ENCODE data around the gene KRT79. TPM values are rescaled to one million over a fixed set of nuclear protein-coding genes. Genes with fewer than 3 reads are reported as not detected.

Gene KRT79
- total and polyA plus RNA-seq, 2 experiments from 2014 or later: 0.07 TPM; not detected in 1

GRCh38 chr12:52878507-52879393 is 44.6 kb upstream of the KRT79 start:
- H3K9me2 ChIP-seq (replicated peaks; ENCODE audit: insufficient read depth): no peaks in the 10 kb centered on the region
- no peaks in the 10 kb centered on the region for H3K27me3 ChIP-seq
- no peaks in the 10 kb centered on the region for H4K20me1 ChIP-seq (ENCODE audit: insufficient read depth, poor library complexity, severe bottlenecking)
- no peak overlapping the region for H3K4me3 ChIP-seq
- H3K79me2 ChIP-seq: no peaks in the 10 kb centered on the region
- peak overlapping the region; percentile 37 for H2AFZ ChIP-seq
- no peak for TF ChIP-seq EZH2 (IDR thresholded peaks at IDR 0.05; ENCODE audit: borderline replicate concordance)
- no peak for TF ChIP-seq CTCF (IDR thresholded peaks at IDR 0.05; ENCODE audit: poor library complexity)
- no peak for TF ChIP-seq EZH2phosphoT487 (IDR thresholded peaks at IDR 0.05; ENCODE audit: low read depth, severe bottlenecking, unreplicated experiment)
- H3K27ac ChIP-seq: peak overlapping the region; percentile 55
- 80% methylated on average over 16 of the region's 17 CpGs for WGBS (ENCODE audit: low lambda C conversion rate, missing lambda C conversion rate)
- peak; percentile 4 for DNase-seq (ENCODE audit: low spot score)
- H3K36me3 ChIP-seq (replicated peaks; ENCODE audit: insufficient read depth, low read depth): no peaks in the 10 kb centered on the region
- no peaks in the 10 kb centered on the region for H3K9me3 ChIP-seq (ENCODE audit: low read depth)
- H3K4me2 ChIP-seq: peak overlapping the region; percentile 85
- H3K4me1 ChIP-seq (ENCODE audit: insufficient read depth): peaks cover 24% of the 10 kb centered on the region

- TF ChIP-seq CTCF (IDR thresholded peaks at IDR 0.05; ENCODE audit: poor library complexity): no peak
- no peak for TF ChIP-seq EZH2 (IDR thresholded peaks at IDR 0.05; ENCODE audit: borderline replicate concordance)
- no peak for TF ChIP-seq EZH2phosphoT487 (IDR thresholded peaks at IDR 0.05; ENCODE audit: low read depth, severe bottlenecking, unreplicated experiment)
- Histone ChIP-seq H3K4me3 (no peak overlapping the region), H2AFZ (no peak overlapping the region), H3K4me1 (ENCODE audit: insufficient read depth) (peaks cover 38% of the 10 kb centered on the region), H3K9me2 (replicated peaks; ENCODE audit: insufficient read depth) (no peaks in the 10 kb centered on the region), H3K4me2 (no peak overlapping the region), H3K79me2 (no peaks in the 10 kb centered on the region), H3K36me3 (replicated peaks; ENCODE audit: insufficient read depth, low read depth) (no peaks in the 10 kb centered on the region), H3K9me3 (ENCODE audit: low read depth) (no peaks in the 10 kb centered on the region), H3K27ac (no peak overlapping the region), H3K27me3 (no peaks in the 10 kb centered on the region), H4K20me1 (ENCODE audit: insufficient read depth, poor library complexity, severe bottlenecking) (no peaks in the 10 kb centered on the region)
- WGBS (ENCODE audit: low lambda C conversion rate, missing lambda C conversion rate): 66% methylated on average over 3 of the region's 3 CpGs
- no peak for DNase-seq (ENCODE audit: low spot score)
These were observed 43.1 kb upstream of the KRT79 start for GRCh38 chr12:52877242-52877641.

GRCh38 chr12:52876372-52876771 is 42.3 kb upstream of the KRT79 start:
- no peaks in the 10 kb centered on the region for H4K20me1 ChIP-seq (ENCODE audit: insufficient read depth, poor library complexity, severe bottlenecking)
- H3K4me2 ChIP-seq: no peak overlapping the region
- DNase-seq (ENCODE audit: low spot score): no peak
- WGBS (ENCODE audit: low lambda C conversion rate, missing lambda C conversion rate): 94% methylated on average over 7 of the region's 7 CpGs
- no peak for TF ChIP-seq CTCF (IDR thresholded peaks at IDR 0.05; ENCODE audit: poor library complexity)
- TF ChIP-seq EZH2 (IDR thresholded peaks at IDR 0.05; ENCODE audit: borderline replicate concordance): no peak
- no peak for TF ChIP-seq EZH2phosphoT487 (IDR thresholded peaks at IDR 0.05; ENCODE audit: low read depth, severe bottlenecking, unreplicated experiment)
- H3K27me3 ChIP-seq: no peaks in the 10 kb centered on the region
- H2AFZ ChIP-seq: no peak overlapping the region
- no peaks in the 10 kb centered on the region for H3K36me3 ChIP-seq (replicated peaks; ENCODE audit: insufficient read depth, low read depth)
- H3K9me2 ChIP-seq (replicated peaks; ENCODE audit: insufficient read depth): no peaks in the 10 kb centered on the region
- no peak overlapping the region for H3K27ac ChIP-seq
- no peaks in the 10 kb centered on the region for H3K79me2 ChIP-seq
- no peak overlapping the region for H3K4me3 ChIP-seq
- peaks cover 47% of the 10 kb centered on the region for H3K4me1 ChIP-seq (ENCODE audit: insufficient read depth)
- no peaks in the 10 kb centered on the region for H3K9me3 ChIP-seq (ENCODE audit: low read depth)
